Measurements from ENCODE around the gene PRAMEF9.
"Not testable (repeated sequence)": the region's sequence is repeated elsewhere in the genome, so short reads cannot be mapped to it uniquely, and the experiment has no call there.

GRCh38 chr1:13171548-13171947 lies at the start of gene PRAMEF9:
- TF ChIP-seq YY1 (IDR thresholded peaks at IDR 0.05; ENCODE audit: insufficient read depth, insufficient read length); SUZ12 (IDR thresholded peaks at IDR 0.05; ENCODE audit: extremely low read depth, insufficient read depth, insufficient read length); ZNF274 (IDR thresholded peaks at IDR 0.05; ENCODE audit: low read depth, low read length): not testable (repeated sequence)
